Prostate gland (tissue), 2 donors: ENCODE results near the gene HDAC4.

Experiments used
- POLR2A ChIP-seq: fragments of 450-650 bp; IDR thresholded peaks from one replicate; pipeline ENCODE4 v1.6.1; 2016; ENCODE audit warnings: antibody characterized with exemption, mild to moderate bottlenecking
- POLR2AphosphoS5 ChIP-seq: sonication (generic); formaldehyde crosslinking; IDR thresholded peaks from one replicate; pipeline ENCODE4 v1.6.1; 2017; ENCODE audit warnings: antibody characterized with exemption
- TF ChIP-seq, protein P1 (sequence below), 4 experiments: fragments of 200-600 bp in 2 of 4; fragments of 450-650 bp in 2 of 4; sonication (generic) in 2 of 4; IDR thresholded peaks; 1 replicate in 3 of 4; 2 replicates in 1 of 4; pipeline ENCODE4 v1.5.1; 2016 to 2019; ENCODE audit warnings: antibody characterized with exemption in 4 of 4, mild to moderate bottlenecking in 2 of 4, moderate library complexity in 2 of 4

DNA sequence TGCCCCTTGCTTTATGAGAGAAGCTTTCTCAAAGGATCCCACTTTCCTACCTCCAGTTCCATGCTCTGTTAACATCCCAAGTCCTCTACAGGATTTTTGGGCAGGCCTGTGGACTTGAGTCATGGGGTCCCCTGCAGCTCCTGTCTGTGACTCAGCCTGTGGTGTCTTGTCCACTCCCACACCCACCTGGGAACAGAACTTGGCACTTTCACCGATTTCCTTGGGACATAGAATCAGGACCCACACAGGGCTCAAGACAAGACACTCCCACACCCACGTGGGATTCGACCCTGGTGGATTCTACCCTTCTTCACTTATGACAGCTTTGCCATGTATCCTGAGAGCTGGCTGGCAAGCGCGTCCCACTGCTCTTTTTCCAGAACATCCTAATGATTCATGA, 30.7 kb upstream of the HDAC4 start:
- TF ChIP-seq, protein P1, sequence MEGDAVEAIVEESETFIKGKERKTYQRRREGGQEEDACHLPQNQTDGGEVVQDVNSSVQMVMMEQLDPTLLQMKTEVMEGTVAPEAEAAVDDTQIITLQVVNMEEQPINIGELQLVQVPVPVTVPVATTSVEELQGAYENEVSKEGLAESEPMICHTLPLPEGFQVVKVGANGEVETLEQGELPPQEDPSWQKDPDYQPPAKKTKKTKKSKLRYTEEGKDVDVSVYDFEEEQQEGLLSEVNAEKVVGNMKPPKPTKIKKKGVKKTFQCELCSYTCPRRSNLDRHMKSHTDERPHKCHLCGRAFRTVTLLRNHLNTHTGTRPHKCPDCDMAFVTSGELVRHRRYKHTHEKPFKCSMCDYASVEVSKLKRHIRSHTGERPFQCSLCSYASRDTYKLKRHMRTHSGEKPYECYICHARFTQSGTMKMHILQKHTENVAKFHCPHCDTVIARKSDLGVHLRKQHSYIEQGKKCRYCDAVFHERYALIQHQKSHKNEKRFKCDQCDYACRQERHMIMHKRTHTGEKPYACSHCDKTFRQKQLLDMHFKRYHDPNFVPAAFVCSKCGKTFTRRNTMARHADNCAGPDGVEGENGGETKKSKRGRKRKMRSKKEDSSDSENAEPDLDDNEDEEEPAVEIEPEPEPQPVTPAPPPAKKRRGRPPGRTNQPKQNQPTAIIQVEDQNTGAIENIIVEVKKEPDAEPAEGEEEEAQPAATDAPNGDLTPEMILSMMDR (IDR thresholded peaks at IDR 0.05) = no peak
- TF ChIP-seq POLR2A = no peak
- no peak for TF ChIP-seq POLR2AphosphoS5
